Esophagus squamous epithelium (tissue), 4 donors: Measurements from ENCODE around the gene C19orf67.

Experiments used
- CTCF ChIP-seq, 6 experiments: fragments of 450-650 bp in 4 of 6; fragments of 200-600 bp in 2 of 6; sonication (generic) in 2 of 6; IDR thresholded peaks; one replicate each; pipeline ENCODE4 v1.5.1; 2016 to 2019; ENCODE audit warnings: antibody characterized with exemption in 6 of 6, mild to moderate bottlenecking in 4 of 6, moderate library complexity in 4 of 6
- POLR2A ChIP-seq, 4 donors: fragments of 450-650 bp; IDR thresholded peaks; one replicate each; pipeline ENCODE4 v1.6.1; 2017; ENCODE audit warnings: antibody characterized with exemption in 4 of 4, mild to moderate bottlenecking in 4 of 4, moderate library complexity in 3 of 4

GRCh38 chr19:14127176-14127575, 41.6 kb upstream of the C19orf67 start:
- TF ChIP-seq CTCF (IDR thresholded peaks at IDR 0.05) (no peak), POLR2A (IDR thresholded peaks at IDR 0.05) (no peak)
